ENCODE measurements around the gene MYO5B.

GRCh38 chr18:49842656-49843055 is 352.3 kb downstream of the MYO5B start:
- no peak for TF ChIP-seq GATA3 (IDR thresholded peaks at IDR 0.05; ENCODE audit: low read depth, low read length)
- TF ChIP-seq GATA2 (IDR thresholded peaks at IDR 0.05; ENCODE audit: low read depth, low read length), result no peak

Measured in SH-SY5Y (cell line).